ENCODE results near the gene APMAP.

APMAP gene

DNA sequence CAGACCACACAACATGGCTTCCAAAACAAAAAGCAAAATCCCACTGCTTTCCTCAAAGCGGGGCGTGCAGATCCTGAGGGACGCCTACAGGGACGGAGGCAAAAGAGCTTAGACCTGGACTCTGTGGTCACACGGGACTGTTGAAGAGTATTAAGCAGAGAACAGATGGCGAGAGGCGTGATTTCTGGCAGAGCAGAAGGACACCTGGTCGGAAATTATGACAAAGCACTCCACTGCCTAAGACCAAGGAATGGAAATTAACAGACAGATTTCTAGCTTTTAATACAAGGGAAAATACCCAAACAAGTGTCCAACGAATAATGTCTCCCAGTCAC lies 28.1 kb downstream of the APMAP start:
- Histone ChIP-seq H3K27me3 (replicated peaks; ENCODE audit: control insufficient read depth, insufficient read depth, low read length) (no peaks in the 10 kb centered on the region), H3K36me3 (ENCODE audit: control insufficient read depth, insufficient read depth, low read length) (peaks cover 22% of the 10 kb centered on the region), H3K4me3 (replicated peaks; ENCODE audit: low read depth, low read length) (no peak overlapping the region)
- TF ChIP-seq, protein P1, sequence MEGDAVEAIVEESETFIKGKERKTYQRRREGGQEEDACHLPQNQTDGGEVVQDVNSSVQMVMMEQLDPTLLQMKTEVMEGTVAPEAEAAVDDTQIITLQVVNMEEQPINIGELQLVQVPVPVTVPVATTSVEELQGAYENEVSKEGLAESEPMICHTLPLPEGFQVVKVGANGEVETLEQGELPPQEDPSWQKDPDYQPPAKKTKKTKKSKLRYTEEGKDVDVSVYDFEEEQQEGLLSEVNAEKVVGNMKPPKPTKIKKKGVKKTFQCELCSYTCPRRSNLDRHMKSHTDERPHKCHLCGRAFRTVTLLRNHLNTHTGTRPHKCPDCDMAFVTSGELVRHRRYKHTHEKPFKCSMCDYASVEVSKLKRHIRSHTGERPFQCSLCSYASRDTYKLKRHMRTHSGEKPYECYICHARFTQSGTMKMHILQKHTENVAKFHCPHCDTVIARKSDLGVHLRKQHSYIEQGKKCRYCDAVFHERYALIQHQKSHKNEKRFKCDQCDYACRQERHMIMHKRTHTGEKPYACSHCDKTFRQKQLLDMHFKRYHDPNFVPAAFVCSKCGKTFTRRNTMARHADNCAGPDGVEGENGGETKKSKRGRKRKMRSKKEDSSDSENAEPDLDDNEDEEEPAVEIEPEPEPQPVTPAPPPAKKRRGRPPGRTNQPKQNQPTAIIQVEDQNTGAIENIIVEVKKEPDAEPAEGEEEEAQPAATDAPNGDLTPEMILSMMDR (IDR thresholded peaks at IDR 0.05; ENCODE audit: insufficient read depth, low read length, poor library complexity, severe bottlenecking): no peak
- no peak for DNase-seq (ENCODE audit: extremely low read depth, insufficient read length)

GRCh38 chr20:24963672-24964505 lies 28.7 kb downstream of the APMAP start:
- no peak for DNase-seq (ENCODE audit: extremely low read depth, insufficient read length)
- TF ChIP-seq, protein P1 (IDR thresholded peaks at IDR 0.05; ENCODE audit: insufficient read depth, low read length, poor library complexity, severe bottlenecking): no peak
- Histone ChIP-seq H3K27me3 (replicated peaks; ENCODE audit: control insufficient read depth, insufficient read depth, low read length) (no peaks in the 10 kb centered on the region), H3K4me3 (replicated peaks; ENCODE audit: low read depth, low read length) (no peak overlapping the region), H3K36me3 (ENCODE audit: control insufficient read depth, insufficient read depth, low read length) (peaks cover 21% of the 10 kb centered on the region)

- DNase-seq (ENCODE audit: extremely low read depth, insufficient read length): no peak
- Histone ChIP-seq H3K27me3 (replicated peaks; ENCODE audit: control insufficient read depth, insufficient read depth, low read length) (no peaks in the 10 kb centered on the region), H3K36me3 (ENCODE audit: control insufficient read depth, insufficient read depth, low read length) (peaks cover 20% of the 10 kb centered on the region), H3K4me3 (replicated peaks; ENCODE audit: low read depth, low read length) (no peak overlapping the region)
- TF ChIP-seq, protein P1 (IDR thresholded peaks at IDR 0.05; ENCODE audit: insufficient read depth, low read length, poor library complexity, severe bottlenecking): no peak
Measured at GRCh38 chr20:24962510-24962909, 30.0 kb downstream of the APMAP start.

GRCh38 chr20:24962182-24962492 lies 30.4 kb downstream of the APMAP start:
- TF ChIP-seq, protein P1 (IDR thresholded peaks at IDR 0.05; ENCODE audit: insufficient read depth, low read length, poor library complexity, severe bottlenecking): no peak
- no peaks in the 10 kb centered on the region for H3K27me3 ChIP-seq (replicated peaks; ENCODE audit: control insufficient read depth, insufficient read depth, low read length)
- H3K36me3 ChIP-seq (ENCODE audit: control insufficient read depth, insufficient read depth, low read length): peaks cover 20% of the 10 kb centered on the region
- no peak overlapping the region for H3K4me3 ChIP-seq (replicated peaks; ENCODE audit: low read depth, low read length)
- no peak for DNase-seq (ENCODE audit: extremely low read depth, insufficient read length)

- no peak for DNase-seq (ENCODE audit: extremely low read depth, insufficient read length)
- Histone ChIP-seq H3K4me3 (replicated peaks; ENCODE audit: low read depth, low read length) (no peak overlapping the region), H3K27me3 (replicated peaks; ENCODE audit: control insufficient read depth, insufficient read depth, low read length) (no peaks in the 10 kb centered on the region), H3K36me3 (ENCODE audit: control insufficient read depth, insufficient read depth, low read length) (peaks cover 20% of the 10 kb centered on the region)
- TF ChIP-seq, protein P1 (IDR thresholded peaks at IDR 0.05; ENCODE audit: insufficient read depth, low read length, poor library complexity, severe bottlenecking): no peak
Measured at GRCh38 chr20:24961384-24962181, 31.0 kb downstream of the APMAP start.
